ENCODE measurements around the gene IL36G. TPM values are rescaled to one million over a fixed set of nuclear protein-coding genes. Genes with fewer than 3 reads are reported as not detected.

IL36G gene
- not detected in 5 replicates for total RNA-seq (2022; extraction: Qiagen RNA extraction; ENCODE audit: low read depth)

GRCh38 chr2:112977559-112978056 is at the start of gene IL36G:
Gene IL36G (plus strand): TSS chr2:112978006. CDS start chr2:112978639, 633 bp downstream.

GRCh38 chr2:113005030-113005509 is 27.3 kb downstream of the IL36G start, which contains the start of gene IL36A:
Gene IL36A (plus strand): TSS chr2:113005459. CDS start chr2:113005872, 413 bp downstream.

Other genes with a start within 250 kb of the IL36G start
- gene CKAP2L, start 213.4 kb upstream of the IL36G start, total RNA-seq (2022; extraction: Qiagen RNA extraction; ENCODE audit: low read depth), result 10.2 to 20.6 TPM (median 14.9 TPM) in 5 replicates
- gene IL1A, start 193.5 kb upstream of the IL36G start, total RNA-seq (2022; extraction: Qiagen RNA extraction; ENCODE audit: low read depth), result 0.07 to 0.37 TPM (median 0.22 TPM) in 3 of 5 replicates, not detected in the others
- 0.22 to 0.33 TPM in 2 of 5 replicates, not detected in the others for gene IL1B, start 141.2 kb upstream of the IL36G start, total RNA-seq (2022; extraction: Qiagen RNA extraction; ENCODE audit: low read depth)
- gene IL37, start 66.8 kb upstream of the IL36G start, total RNA-seq (2022; extraction: Qiagen RNA extraction; ENCODE audit: low read depth), result not detected in 5 replicates
- gene IL36A, start 27.5 kb downstream of the IL36G start, total RNA-seq (2022; extraction: Qiagen RNA extraction; ENCODE audit: low read depth), result not detected in 5 replicates
- 0.15 to 0.37 TPM in 2 of 5 replicates, not detected in the others for gene IL36B, start 74.9 kb downstream of the IL36G start, total RNA-seq (2022; extraction: Qiagen RNA extraction; ENCODE audit: low read depth)
- 0.06 to 0.13 TPM in 2 of 5 replicates, not detected in the others for gene IL36RN, start 81.2 kb downstream of the IL36G start, total RNA-seq (2022; extraction: Qiagen RNA extraction; ENCODE audit: low read depth)
- not detected in 5 replicates for gene IL1F10, start 90.0 kb downstream of the IL36G start, total RNA-seq (2022; extraction: Qiagen RNA extraction; ENCODE audit: low read depth)
- gene IL1RN, start 149.6 kb downstream of the IL36G start, total RNA-seq (2022; extraction: Qiagen RNA extraction; ENCODE audit: low read depth), result 0.15 to 0.94 TPM (median 0.33 TPM) in 5 replicates
- 8.0 to 12.9 TPM (median 10.9 TPM) in 5 replicates for gene PSD4, start 196.0 kb downstream of the IL36G start, total RNA-seq (2022; extraction: Qiagen RNA extraction; ENCODE audit: low read depth)